Skeletal muscle tissue (tissue), 4 donors: ENCODE data around the gene FBXL22. TPM values are rescaled to one million over a fixed set of nuclear protein-coding genes. Genes with fewer than 3 reads are reported as not detected.

Source experiments
- H3K27ac ChIP-seq: one replicate; pipeline ENCODE4 v1.7.0; 2013; ENCODE audit warnings: mild to moderate bottlenecking, low read depth, low read length, inconsistent platforms
- H3K27me3 ChIP-seq, 3 donors: one replicate each; pipeline ENCODE4 v1.7.0; 2013; ENCODE audit warnings: low read length in 3 of 3; ENCODE audit not compliant: control insufficient read depth in 3 of 3, insufficient read depth in 3 of 3
- H3K36me3 ChIP-seq, 3 donors: one replicate each; pipeline ENCODE4 v1.7.0; 2013; ENCODE audit warnings: low read length in 3 of 3; ENCODE audit not compliant: control insufficient read depth in 3 of 3, insufficient read depth in 3 of 3
- H3K4me1 ChIP-seq, 3 donors: one replicate each; pipeline ENCODE4 v1.7.0; 2013; ENCODE audit warnings: low read length in 3 of 3, mild to moderate bottlenecking in 3 of 3; ENCODE audit not compliant: control insufficient read depth in 3 of 3, insufficient read depth in 3 of 3
- H3K4me3 ChIP-seq, 3 donors: one replicate each; pipeline ENCODE4 v1.7.0; 2013; ENCODE audit warnings: low read length in 3 of 3
- H3K9ac ChIP-seq, 3 donors: one replicate each; pipeline ENCODE4 v1.7.0; 2013; ENCODE audit warnings: low read length in 3 of 3, mild to moderate bottlenecking in 3 of 3, moderate library complexity in 2 of 3, low read depth in 1 of 3
- H3K9me3 ChIP-seq, 3 donors: one replicate each; pipeline ENCODE4 v1.7.0; 2013; ENCODE audit warnings: low read length in 3 of 3; ENCODE audit not compliant: control insufficient read depth in 3 of 3
- total RNA-seq: library from RNA; depleted of rRNA; stranded (reverse); fragments of >200 nt; gene quantifications from one replicate; pipeline ENCODE4 v1.2.3, GENCODE V29; 2014
- donor health status: Osteomylitis.

The FBXL22 gene
- total RNA-seq, 1 donor from 2014 or later: 17.7 TPM

DNA sequence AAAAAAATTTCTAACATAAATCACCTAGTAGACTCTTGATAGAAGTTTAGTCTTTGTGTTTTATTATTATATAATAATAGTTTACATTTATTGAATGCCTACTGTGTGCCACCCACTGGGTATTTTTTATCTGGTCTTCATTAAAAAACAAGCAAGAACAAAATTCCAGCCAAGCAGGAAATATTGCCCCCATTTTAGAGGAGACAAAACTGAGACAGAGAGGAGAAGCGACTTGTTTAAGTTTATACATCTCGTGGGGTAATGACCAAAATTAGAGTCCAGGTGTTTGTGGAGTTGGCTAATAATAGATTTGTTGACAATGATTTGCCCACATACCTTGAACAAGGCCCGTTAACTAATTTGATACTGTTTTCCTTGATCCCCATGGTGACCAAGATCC lies 33.1 kb upstream of the FBXL22 start:
- Histone ChIP-seq H3K4me1 (no peaks in the 10 kb centered on the region), H3K9me3 (no peaks in the 10 kb centered on the region), H3K36me3 (peaks cover 15 to 50% (median 37%) of the 10 kb centered on the region in 3 donors), H3K4me3 (no peak overlapping the region), H3K27me3 (no peaks in the 10 kb centered on the region), H3K9ac (no peak overlapping the region), H3K27ac (no peak overlapping the region)

DNA sequence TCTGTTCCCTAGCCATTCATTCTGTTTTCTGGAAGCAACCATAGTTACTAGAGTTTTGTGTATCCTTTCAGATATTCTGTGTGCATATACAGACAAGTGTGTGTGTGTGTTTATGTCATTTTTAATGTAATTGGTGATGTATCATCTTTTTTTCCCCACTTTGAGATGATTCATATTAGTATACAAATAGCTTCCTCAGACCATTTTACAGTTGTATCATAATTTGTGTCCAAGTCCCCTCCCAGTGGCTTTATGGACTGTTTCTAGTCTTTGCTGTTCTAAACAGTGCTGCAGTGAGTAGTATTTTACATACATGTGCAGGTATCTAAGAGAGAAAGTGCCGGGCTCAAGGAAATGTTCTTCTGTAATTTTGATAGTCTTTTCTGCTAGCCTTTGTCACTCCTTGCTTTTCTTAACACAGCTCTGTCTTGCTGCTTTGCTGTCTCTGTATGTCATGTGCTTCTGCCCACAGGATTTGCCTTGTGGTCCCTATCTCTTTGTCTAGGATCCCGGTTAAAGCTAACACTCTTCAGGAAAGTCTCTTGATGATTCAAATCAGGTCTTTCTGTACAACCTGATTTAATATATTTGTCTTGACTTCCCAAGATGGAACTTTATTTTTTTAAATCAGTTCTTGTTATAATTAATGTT lies 31.5 kb upstream of the FBXL22 start:
- no peaks in the 10 kb centered on the region for H3K9me3 ChIP-seq
- H3K36me3 ChIP-seq: peaks cover 20 to 51% (median 39%) of the 10 kb centered on the region in 3 donors

DNA sequence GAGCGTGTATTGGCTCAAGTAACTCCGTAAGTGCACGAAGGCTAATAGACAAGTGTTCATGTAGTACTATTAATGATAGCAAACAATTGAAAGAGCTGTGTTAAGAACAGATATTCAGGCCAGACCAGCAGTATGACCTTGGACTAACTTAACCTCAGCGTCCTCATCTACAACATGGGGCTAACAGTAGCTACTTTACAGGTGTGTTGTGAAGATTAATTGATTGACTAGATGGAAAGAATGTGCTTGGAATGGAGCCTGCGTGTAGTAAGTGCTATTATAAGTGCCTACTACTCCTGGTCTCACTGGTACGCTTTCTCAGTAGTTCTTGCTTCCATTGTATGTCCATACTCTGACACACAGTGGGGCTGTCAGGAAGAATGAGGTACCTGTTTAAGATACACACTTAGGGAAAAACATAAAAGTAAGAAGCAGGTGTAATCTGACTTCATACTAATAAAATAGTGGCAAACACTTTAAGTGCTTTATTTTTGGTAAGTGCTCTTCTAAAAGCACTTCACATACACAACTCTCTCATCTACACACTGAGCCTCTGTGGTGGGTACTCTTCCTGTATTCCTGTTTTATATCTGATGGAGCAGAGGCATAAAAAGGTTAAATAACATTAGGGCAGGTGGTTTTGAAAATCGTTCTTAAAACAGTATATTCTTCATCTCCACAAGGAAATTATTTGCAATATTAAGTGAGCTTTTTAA lies 24.3 kb upstream of the FBXL22 start:
- Histone ChIP-seq H3K27me3 (no peaks in the 10 kb centered on the region), H3K27ac (no peak overlapping the region), H3K4me1 (no peaks in the 10 kb centered on the region), H3K4me3 (no peak overlapping the region), H3K9me3 (no peaks in the 10 kb centered on the region), H3K36me3 (peaks cover 13 to 31% (median 27%) of the 10 kb centered on the region in 3 donors), H3K9ac (no peak overlapping the region)

More for the DNA sequence above, 31.5 kb upstream of the FBXL22 start:
- no peaks in the 10 kb centered on the region for H3K27me3 ChIP-seq
- no peak overlapping the region for H3K27ac ChIP-seq
- H3K4me1 ChIP-seq: no peaks in the 10 kb centered on the region
- H3K4me3 ChIP-seq: no peak overlapping the region
- H3K9ac ChIP-seq: no peak overlapping the region

DNA sequence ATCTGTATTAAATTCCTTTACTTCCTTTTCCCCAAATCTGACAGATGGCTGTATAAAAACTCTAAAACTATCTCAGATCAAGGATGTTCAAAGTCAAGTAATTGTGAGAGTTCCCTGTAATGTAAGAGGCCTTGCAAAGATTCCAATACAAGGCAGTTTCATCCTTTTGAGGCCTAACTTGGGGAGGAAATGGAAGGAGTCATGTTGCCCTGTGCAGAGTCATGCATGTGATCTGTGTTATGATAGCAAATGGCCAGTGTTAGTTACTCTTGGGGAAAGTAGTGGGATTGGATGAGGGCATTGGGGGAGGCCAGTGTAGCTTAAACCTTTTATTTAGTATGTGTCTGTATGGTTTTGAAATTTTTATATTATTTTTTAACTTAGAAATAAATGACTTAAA lies 23.7 kb upstream of the FBXL22 start:
- no peak overlapping the region for H3K27ac ChIP-seq
- peaks cover 13 to 31% (median 27%) of the 10 kb centered on the region in 3 donors for H3K36me3 ChIP-seq
- no peaks in the 10 kb centered on the region for H3K27me3 ChIP-seq
- no peaks in the 10 kb centered on the region for H3K4me1 ChIP-seq
- H3K9me3 ChIP-seq: no peaks in the 10 kb centered on the region
- H3K4me3 ChIP-seq: no peak overlapping the region
- no peak overlapping the region for H3K9ac ChIP-seq

DNA sequence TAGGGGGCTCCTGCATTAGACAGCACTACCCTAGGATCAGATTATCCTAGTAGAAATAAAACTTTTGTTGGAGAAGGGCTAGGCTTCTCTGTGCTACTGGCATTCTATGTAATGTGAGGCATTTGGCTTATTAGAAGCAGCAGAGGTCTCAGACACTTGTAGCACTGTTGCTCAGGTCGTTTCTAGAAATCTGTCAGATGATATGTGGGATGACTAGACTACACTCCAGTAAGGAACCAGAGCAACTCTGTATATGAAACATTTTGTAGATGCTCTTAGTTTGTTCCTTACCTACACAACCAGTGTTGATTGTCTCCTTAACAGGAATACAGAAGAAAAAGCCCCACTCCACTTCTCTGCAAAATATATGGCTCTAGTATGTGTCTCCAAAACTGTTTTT lies 21.9 kb upstream of the FBXL22 start:
- Histone ChIP-seq H3K4me1 (no peaks in the 10 kb centered on the region), H3K27me3 (no peaks in the 10 kb centered on the region), H3K9ac (no peak overlapping the region), H3K9me3 (no peaks in the 10 kb centered on the region), H3K36me3 (peaks cover 11 to 29% (median 21%) of the 10 kb centered on the region in 3 donors), H3K27ac (no peak overlapping the region), H3K4me3 (no peak overlapping the region)

DNA sequence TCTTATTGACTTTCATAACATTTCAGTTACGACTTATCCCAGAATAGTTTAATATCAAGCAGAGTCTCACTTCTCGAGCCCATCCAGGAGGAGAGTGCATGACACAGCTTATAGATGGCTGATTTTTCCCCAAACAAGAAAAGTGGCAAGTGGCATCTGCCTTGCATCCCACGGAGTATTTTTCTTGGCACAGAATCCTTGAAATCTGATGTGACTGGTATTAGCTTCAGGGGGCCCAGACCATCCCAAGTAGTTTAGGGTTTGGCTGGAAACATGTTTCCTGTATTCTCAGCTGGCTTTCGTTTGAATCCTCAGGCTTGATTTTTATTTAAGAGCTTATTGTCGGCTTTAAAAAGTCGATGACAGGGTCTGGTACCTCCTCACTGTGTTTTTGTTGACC lies 20.7 kb upstream of the FBXL22 start:
- no peaks in the 10 kb centered on the region for H3K4me1 ChIP-seq
- no peak overlapping the region for H3K27ac ChIP-seq
- H3K9ac ChIP-seq: no peak overlapping the region
- H3K27me3 ChIP-seq: no peaks in the 10 kb centered on the region
- H3K9me3 ChIP-seq: no peaks in the 10 kb centered on the region
- peaks cover 8 to 25% (median 12%) of the 10 kb centered on the region in 3 donors for H3K36me3 ChIP-seq
- H3K4me3 ChIP-seq: no peak overlapping the region

DNA sequence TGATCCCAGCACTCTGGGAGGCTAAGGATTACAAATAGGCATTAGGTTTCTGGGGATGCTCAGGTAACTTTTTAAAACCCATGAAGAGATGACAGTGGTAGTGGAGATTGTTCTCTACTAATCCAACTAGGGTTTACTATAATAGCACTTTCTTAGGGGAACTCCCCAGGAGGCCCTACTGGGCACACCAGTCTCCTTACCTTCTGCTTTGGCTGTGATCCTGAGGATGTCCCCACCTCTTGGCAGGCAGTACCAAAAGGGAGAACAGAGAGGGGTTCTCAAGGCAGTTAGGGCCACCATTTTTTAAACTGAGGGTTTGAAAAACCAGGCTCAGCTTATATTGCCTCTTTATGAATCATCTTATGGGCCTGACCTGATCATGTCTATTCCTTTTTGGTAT lies 15.0 kb upstream of the FBXL22 start:
- Histone ChIP-seq H3K27me3 (no peaks in the 10 kb centered on the region), H3K4me3 (no peak overlapping the region), H3K27ac (no peak overlapping the region), H3K36me3 (peaks cover 7 to 13% (median 7%) of the 10 kb centered on the region in 3 donors), H3K9me3 (no peaks in the 10 kb centered on the region), H3K4me1 (no peaks in the 10 kb centered on the region), H3K9ac (no peak overlapping the region)

DNA sequence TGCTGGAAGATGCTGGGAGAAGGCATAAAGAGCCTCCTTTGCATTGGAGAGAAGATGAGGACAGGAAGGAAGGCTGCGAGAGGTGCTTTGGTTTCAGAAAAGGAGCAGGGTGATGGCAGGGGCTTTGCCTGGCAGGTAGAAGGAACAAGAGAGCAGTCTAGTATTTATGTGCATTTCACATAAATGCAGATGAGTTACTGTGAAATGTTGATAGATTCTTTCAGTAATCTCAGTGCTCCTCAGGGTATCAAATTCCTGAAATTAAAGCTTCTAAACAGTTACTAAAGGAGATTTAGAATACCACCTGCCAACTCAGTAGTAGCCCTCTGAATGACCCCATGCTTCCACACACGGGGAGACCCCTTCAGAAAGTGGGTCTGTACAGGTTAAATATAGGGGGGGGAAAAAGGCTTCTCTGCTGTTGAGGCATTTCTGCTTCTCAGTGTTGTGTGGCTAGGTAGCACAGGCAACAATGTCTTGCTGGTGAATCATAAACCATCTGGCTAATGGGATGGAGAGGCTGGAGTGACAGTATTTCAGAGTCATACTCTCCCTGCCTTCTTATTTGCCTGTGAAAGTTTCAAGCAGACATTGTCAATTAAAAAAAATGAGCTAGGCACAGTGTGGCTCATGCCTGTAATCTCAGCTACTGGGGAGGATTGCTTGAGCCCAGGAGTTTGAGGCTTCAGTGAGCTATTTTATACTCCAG lies 14.3 kb upstream of the FBXL22 start:
- H3K9me3 ChIP-seq: no peaks in the 10 kb centered on the region
- H3K27ac ChIP-seq: no peak overlapping the region
- H3K36me3 ChIP-seq: peaks cover 7 to 16% (median 7%) of the 10 kb centered on the region in 3 donors
- no peaks in the 10 kb centered on the region for H3K27me3 ChIP-seq
- H3K9ac ChIP-seq: no peak overlapping the region
- no peaks in the 10 kb centered on the region for H3K4me1 ChIP-seq
- no peak overlapping the region for H3K4me3 ChIP-seq

DNA sequence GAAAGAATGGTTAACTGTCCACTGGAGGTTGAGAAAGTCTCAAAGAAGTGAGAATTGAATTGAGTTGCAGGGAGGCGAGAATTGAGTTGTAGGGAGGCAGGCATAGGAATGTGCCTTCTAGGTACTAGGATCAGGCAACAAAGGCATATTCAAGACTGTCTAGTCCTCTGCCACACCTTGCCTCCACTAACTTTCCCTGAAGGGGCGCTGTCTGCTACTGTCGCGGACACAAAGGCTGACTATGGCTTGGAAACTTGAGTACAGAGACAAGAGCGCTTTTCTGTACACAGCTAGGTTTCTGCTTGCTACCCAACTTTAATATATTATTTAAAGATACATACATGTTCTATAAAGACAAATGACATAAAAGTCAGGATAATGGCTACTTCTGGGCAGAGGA lies 10.4 kb upstream of the FBXL22 start:
- no peaks in the 10 kb centered on the region for H3K4me1 ChIP-seq
- no peaks in the 10 kb centered on the region for H3K9me3 ChIP-seq
- H3K36me3 ChIP-seq: peaks cover 18 to 45% (median 25%) of the 10 kb centered on the region in 3 donors
- no peak overlapping the region for H3K4me3 ChIP-seq
- H3K27ac ChIP-seq: no peak overlapping the region
- H3K27me3 ChIP-seq: no peaks in the 10 kb centered on the region
- no peak overlapping the region for H3K9ac ChIP-seq

DNA sequence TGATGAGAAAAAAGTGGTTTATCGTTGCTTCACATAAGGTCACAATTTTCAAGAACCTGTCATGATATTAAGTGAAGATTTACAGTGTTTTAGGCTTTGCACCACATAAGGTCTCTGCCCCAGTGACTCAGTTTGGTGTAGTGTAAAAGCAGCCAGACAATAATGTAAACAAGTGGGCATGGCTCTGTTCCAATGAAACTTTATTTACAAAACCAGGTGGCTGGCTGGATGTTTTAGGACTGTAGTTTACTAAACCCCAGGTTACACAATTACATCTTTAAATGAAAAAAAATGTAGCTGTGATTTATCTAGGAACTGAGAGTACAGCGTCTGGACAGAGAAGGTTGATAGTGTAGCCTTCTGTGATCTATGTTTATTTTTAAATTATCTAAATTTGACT lies 9.7 kb upstream of the FBXL22 start:
- Histone ChIP-seq H3K9me3 (no peaks in the 10 kb centered on the region), H3K27me3 (no peaks in the 10 kb centered on the region), H3K9ac (no peak overlapping the region), H3K36me3 (peaks cover 18 to 46% (median 27%) of the 10 kb centered on the region in 3 donors), H3K4me1 (no peaks in the 10 kb centered on the region), H3K4me3 (no peak overlapping the region), H3K27ac (no peak overlapping the region)
